HEK293 (cell line): Measurements from ENCODE around the gene DLG2.

Experiments
- HOXA7 ChIP-seq: sonication (generic); formaldehyde crosslinking; IDR thresholded peaks from 2 replicates; pipeline ENCODE4 v1.8.1; 2022; ENCODE audit warnings: missing genetic modification reagents, borderline replicate concordance
- KLF9 ChIP-seq: fragments of 450-650 bp; formaldehyde crosslinking; IDR thresholded peaks from 2 replicates; pipeline ENCODE4 v1.5.1; 2016; ENCODE audit warnings: missing biosample characterization, missing genetic modification characterization, low read depth
- PATZ1 ChIP-seq: fragments of 450-650 bp; formaldehyde crosslinking; IDR thresholded peaks from 2 replicates; pipeline ENCODE4 v1.5.1; 2016; ENCODE audit warnings: missing biosample characterization, missing genetic modification characterization
- YY1 ChIP-seq: fragments of 450-650 bp; formaldehyde crosslinking; IDR thresholded peaks from 2 replicates; pipeline ENCODE4 v1.5.1; 2018; ENCODE audit warnings: missing biosample characterization, missing genetic modification characterization
- ZBTB10 ChIP-seq: fragments of 450-650 bp; formaldehyde crosslinking; IDR thresholded peaks from 2 replicates; pipeline ENCODE4 v1.5.1; 2016; ENCODE audit warnings: missing biosample characterization, missing genetic modification characterization
- ZNF114 ChIP-seq: fragments of 450-650 bp; formaldehyde crosslinking; IDR thresholded peaks from 2 replicates; pipeline ENCODE4 v1.5.0; 2017; ENCODE audit warnings: missing biosample characterization, missing genetic modification characterization
- ZNF140 ChIP-seq: fragments of 450-650 bp; formaldehyde crosslinking; IDR thresholded peaks from 2 replicates; pipeline ENCODE4 v1.5.1; 2016; ENCODE audit warnings: missing biosample characterization, missing genetic modification characterization
- ZNF239 ChIP-seq: fragments of 450-650 bp; formaldehyde crosslinking; IDR thresholded peaks from 2 replicates; pipeline ENCODE4 v1.5.1; 2016; ENCODE audit warnings: missing biosample characterization, missing genetic modification characterization
- ZNF274 ChIP-seq, 2 experiments: fragments of 200-500 bp in 1 of 2; fragments of 450-650 bp in 1 of 2; sonication (Bioruptor generic) in 1 of 2; formaldehyde crosslinking in 1 of 2; IDR thresholded peaks; 2 replicates each; pipeline versions ENCODE4 v1.5.1 to v1.6.1; 2014 to 2016; ENCODE audit warnings: borderline replicate concordance in 1 of 2, inconsistent platforms in 1 of 2, low read length in 1 of 2, missing biosample characterization in 1 of 2, missing genetic modification characterization in 1 of 2
- ZNF311 ChIP-seq: fragments of 450-650 bp; formaldehyde crosslinking; IDR thresholded peaks from 2 replicates; pipeline ENCODE4 v1.5.1; 2017; ENCODE audit warnings: missing biosample characterization, missing genetic modification characterization, borderline replicate concordance
- ZNF449 ChIP-seq: fragments of 450-650 bp; formaldehyde crosslinking; IDR thresholded peaks from 2 replicates; pipeline ENCODE4 v1.5.1; 2017; ENCODE audit warnings: missing biosample characterization, mild to moderate bottlenecking, missing genetic modification characterization, moderate library complexity
- ZNF571 ChIP-seq: fragments of 450-650 bp; formaldehyde crosslinking; IDR thresholded peaks from 2 replicates; pipeline ENCODE4 v1.5.0; 2017; ENCODE audit warnings: missing biosample characterization, missing genetic modification characterization
- ZNF654 ChIP-seq: fragments of 450-650 bp; formaldehyde crosslinking; IDR thresholded peaks from 2 replicates; pipeline ENCODE4 v1.5.1; 2016; ENCODE audit warnings: low read depth, missing biosample characterization, missing genetic modification characterization
- TF ChIP-seq, protein P1 (sequence below): fragments of 450-650 bp; formaldehyde crosslinking; IDR thresholded peaks from 2 replicates; pipeline ENCODE4 v1.5.1; 2016; ENCODE audit warnings: missing biosample characterization, missing genetic modification characterization

DNA sequence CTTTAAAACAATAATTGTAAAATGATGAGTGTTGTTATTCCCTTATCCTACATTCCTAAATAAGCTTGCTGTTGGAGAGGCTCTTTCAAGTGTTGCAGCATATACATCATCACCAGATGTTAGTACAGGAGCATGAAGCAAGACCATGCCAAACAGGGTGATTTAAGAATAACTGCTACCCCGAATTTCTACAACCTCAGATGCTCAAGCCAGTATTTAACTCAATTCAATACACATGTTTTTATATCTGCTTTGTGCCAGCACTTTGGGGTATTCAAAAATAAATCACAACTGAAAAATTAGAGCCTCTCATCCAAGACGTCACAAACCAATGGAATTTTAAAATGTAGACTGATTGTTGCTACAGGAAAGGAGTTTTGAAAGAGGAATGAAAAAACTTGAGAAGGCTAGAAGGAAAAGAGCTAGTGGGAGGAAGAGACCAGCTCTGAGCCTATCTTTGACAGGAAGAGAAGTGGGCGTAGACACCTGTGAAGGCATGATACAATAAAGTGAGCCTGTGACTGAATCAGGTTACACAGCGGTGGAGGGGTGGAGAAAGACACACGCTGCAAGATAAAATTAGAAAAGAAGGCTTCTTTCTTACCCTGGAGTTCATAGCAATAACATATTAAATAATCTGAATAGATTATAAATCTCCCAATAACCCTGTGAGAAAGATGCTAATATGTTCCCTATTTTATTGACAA lies 95.8 kb downstream of the DLG2 start:
- no peak for TF ChIP-seq ZNF114 (tag by site-specific recombination)
- no peak for TF ChIP-seq ZNF274 (IDR thresholded peaks at IDR 0.05; ENCODE audit: low read length)
- TF ChIP-seq ZNF274 (tag by site-specific recombination; IDR thresholded peaks at IDR 0.05; ENCODE audit: borderline replicate concordance) = no peak
- no peak for TF ChIP-seq KLF9
- TF ChIP-seq, protein P1, sequence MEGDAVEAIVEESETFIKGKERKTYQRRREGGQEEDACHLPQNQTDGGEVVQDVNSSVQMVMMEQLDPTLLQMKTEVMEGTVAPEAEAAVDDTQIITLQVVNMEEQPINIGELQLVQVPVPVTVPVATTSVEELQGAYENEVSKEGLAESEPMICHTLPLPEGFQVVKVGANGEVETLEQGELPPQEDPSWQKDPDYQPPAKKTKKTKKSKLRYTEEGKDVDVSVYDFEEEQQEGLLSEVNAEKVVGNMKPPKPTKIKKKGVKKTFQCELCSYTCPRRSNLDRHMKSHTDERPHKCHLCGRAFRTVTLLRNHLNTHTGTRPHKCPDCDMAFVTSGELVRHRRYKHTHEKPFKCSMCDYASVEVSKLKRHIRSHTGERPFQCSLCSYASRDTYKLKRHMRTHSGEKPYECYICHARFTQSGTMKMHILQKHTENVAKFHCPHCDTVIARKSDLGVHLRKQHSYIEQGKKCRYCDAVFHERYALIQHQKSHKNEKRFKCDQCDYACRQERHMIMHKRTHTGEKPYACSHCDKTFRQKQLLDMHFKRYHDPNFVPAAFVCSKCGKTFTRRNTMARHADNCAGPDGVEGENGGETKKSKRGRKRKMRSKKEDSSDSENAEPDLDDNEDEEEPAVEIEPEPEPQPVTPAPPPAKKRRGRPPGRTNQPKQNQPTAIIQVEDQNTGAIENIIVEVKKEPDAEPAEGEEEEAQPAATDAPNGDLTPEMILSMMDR = no peak
- TF ChIP-seq ZNF449 (tag by site-specific recombination) = no peak
- no peak for TF ChIP-seq ZNF654 (tag by site-specific recombination)
- no peak for TF ChIP-seq ZNF311 (tag by site-specific recombination)
- no peak for TF ChIP-seq ZBTB10 (tag by site-specific recombination)
- TF ChIP-seq HOXA7 (CRISPR knock-in tag) = no peak
- TF ChIP-seq ZNF140 (tag by site-specific recombination) = no peak
- no peak for TF ChIP-seq PATZ1
- TF ChIP-seq ZNF239 (tag by site-specific recombination) = no peak
- TF ChIP-seq YY1 = no peak
- TF ChIP-seq ZNF571 (tag by site-specific recombination) = no peak
